HUES6 (cell line): ENCODE measurements around the gene PPIP5K2.
A peak's percentile ranks its signal among the peaks of the same experiment; 100 is the strongest.
"Not testable (repeated sequence)": the region's sequence is repeated elsewhere in the genome, so short reads cannot be mapped to it uniquely, and the experiment has no call there.

Source experiments
- H3K27ac ChIP-seq: 2 replicates; pipeline ENCODE4 v1.7.0; 2013; ENCODE audit warnings: low read depth, mild to moderate bottlenecking, low read length, inconsistent platforms
- H3K27me3 ChIP-seq: 2 replicates; pipeline ENCODE4 v1.6.1; 2013; ENCODE audit warnings: low read length; ENCODE audit not compliant: control insufficient read depth, insufficient read depth
- H3K36me3 ChIP-seq: 2 replicates; pipeline ENCODE4 v1.6.1; 2013; ENCODE audit warnings: low read length; ENCODE audit not compliant: control insufficient read depth, insufficient read depth
- H3K4me1 ChIP-seq: 2 replicates; pipeline ENCODE4 v1.6.1; 2013; ENCODE audit warnings: low read length; ENCODE audit not compliant: control insufficient read depth, insufficient read depth
- H3K4me3 ChIP-seq: 2 replicates; pipeline ENCODE4 v1.5.1; 2013; ENCODE audit warnings: low read depth, low read length
- H3K9ac ChIP-seq: one replicate; pipeline ENCODE4 v1.6.1; 2013; ENCODE audit warnings: mild to moderate bottlenecking, low read length
- H3K9me3 ChIP-seq: 2 replicates; pipeline ENCODE4 v1.6.1; 2013; ENCODE audit warnings: low read depth, low read length; ENCODE audit not compliant: control insufficient read depth, insufficient read depth

The PPIP5K2 gene

GRCh38 chr5:103120607-103121200 is 603 bp downstream of the PPIP5K2 start:
- no peak overlapping the region for H3K27ac ChIP-seq

GRCh38 chr5:103122242-103122641 is 2.1 kb downstream of the PPIP5K2 start:
- Histone ChIP-seq H3K27me3 (no peaks in the 10 kb centered on the region), H3K4me3 (no peak overlapping the region)

More at GRCh38 chr5:103120607-103121200, 603 bp downstream of the PPIP5K2 start:
- Histone ChIP-seq H3K36me3 (no peaks in the 10 kb centered on the region), H3K4me1 (peaks cover 4% of the 10 kb centered on the region; the same call in 1 of the 2 replicates), H3K27me3 (no peaks in the 10 kb centered on the region), H3K9me3 (no peaks in the 10 kb centered on the region), H3K9ac (peak overlapping the region; percentile 97), H3K4me3 (peak overlapping the region; percentile 97)

DNA sequence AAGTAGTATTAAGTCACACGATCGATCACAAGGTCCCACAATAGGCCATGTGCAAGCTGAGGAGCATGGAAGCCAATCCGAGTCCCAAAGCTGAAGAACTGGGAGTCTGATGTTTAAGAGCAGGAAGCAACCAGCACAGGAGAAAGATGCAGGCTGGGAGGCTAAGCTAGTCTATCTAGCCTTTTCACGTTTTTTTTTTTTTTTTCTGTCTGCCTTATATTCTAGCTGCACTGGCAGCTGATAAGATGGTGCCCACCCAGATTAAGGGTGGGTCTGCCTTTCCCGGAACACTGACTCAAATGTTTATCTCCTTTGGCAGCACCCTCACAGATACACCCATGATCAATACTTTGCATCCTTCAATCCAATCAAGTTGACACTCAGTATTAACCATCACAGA is 6.5 kb downstream of the PPIP5K2 start:
- Histone ChIP-seq H3K9ac (no peak overlapping the region), H3K9me3 (no peaks in the 10 kb centered on the region), H3K27ac (no peak overlapping the region), H3K27me3 (no peaks in the 10 kb centered on the region), H3K36me3 (no peaks in the 10 kb centered on the region), H3K4me3 (no peak overlapping the region), H3K4me1 (0 out of 2 replicates have a peak, but pooled peaks cover under 1% of the 10 kb centered on the region)

More at GRCh38 chr5:103122242-103122641, 2.1 kb downstream of the PPIP5K2 start:
- Histone ChIP-seq H3K4me1 (peaks cover 4% of the 10 kb centered on the region; the same call in 1 of the 2 replicates), H3K36me3 (no peaks in the 10 kb centered on the region), H3K9me3 (no peaks in the 10 kb centered on the region), H3K27ac (no peak overlapping the region), H3K9ac (no peak overlapping the region)

- Histone ChIP-seq H3K4me3 (no peak overlapping the region), H3K27ac (no peak overlapping the region)
Measured at GRCh38 chr5:103127292-103127817, 7.3 kb downstream of the PPIP5K2 start.

DNA sequence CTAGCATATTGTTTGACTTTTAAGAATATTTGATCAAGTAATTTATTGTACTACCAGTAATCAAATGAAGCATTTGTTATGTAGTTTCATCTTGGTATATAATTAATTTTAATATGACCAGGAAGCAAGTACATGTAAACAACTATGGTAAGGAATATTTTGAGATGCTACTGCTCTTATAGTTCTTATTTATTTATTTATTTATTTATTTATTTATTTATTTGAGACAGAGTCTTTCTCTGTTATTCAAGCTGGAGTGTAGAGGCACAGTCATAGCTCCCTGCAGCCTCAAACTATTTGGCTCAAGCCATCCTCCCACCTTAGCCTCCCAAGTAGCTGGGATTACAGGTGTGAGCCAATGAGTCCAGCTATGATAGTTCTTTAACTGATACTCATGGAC is 8.1 kb downstream of the PPIP5K2 start:
- Histone ChIP-seq H3K27me3 (no peaks in the 10 kb centered on the region), H3K27ac (no peak overlapping the region), H3K4me1 (no peaks in the 10 kb centered on the region), H3K4me3 (no peak overlapping the region), H3K36me3 (no peaks in the 10 kb centered on the region), H3K9me3 (no peaks in the 10 kb centered on the region), H3K9ac (no peak overlapping the region)

More at GRCh38 chr5:103127292-103127817, 7.3 kb downstream of the PPIP5K2 start:
- no peak overlapping the region for H3K9ac ChIP-seq
- no peaks in the 10 kb centered on the region for H3K9me3 ChIP-seq
- no peaks in the 10 kb centered on the region for H3K36me3 ChIP-seq
- H3K27me3 ChIP-seq = no peaks in the 10 kb centered on the region
- no peaks in the 10 kb centered on the region for H3K4me1 ChIP-seq

GRCh38 chr5:103132684-103133083 is 12.6 kb downstream of the PPIP5K2 start:
- Histone ChIP-seq H3K4me3 (no peak overlapping the region), H3K9me3 (no peaks in the 10 kb centered on the region), H3K4me1 (no peaks in the 10 kb centered on the region), H3K36me3 (peaks cover 8% of the 10 kb centered on the region), H3K27me3 (no peaks in the 10 kb centered on the region), H3K9ac (no peak overlapping the region), H3K27ac (no peak overlapping the region)

- no peak overlapping the region for H3K27ac ChIP-seq
- H3K4me1 ChIP-seq = no peaks in the 10 kb centered on the region
- H3K36me3 ChIP-seq = peaks cover 8% of the 10 kb centered on the region
- no peak overlapping the region for H3K4me3 ChIP-seq
- H3K9me3 ChIP-seq = no peaks in the 10 kb centered on the region
- no peaks in the 10 kb centered on the region for H3K27me3 ChIP-seq
- H3K9ac ChIP-seq = no peak overlapping the region
Measured at GRCh38 chr5:103133231-103133630, 13.1 kb downstream of the PPIP5K2 start.

- Histone ChIP-seq H3K9ac (no peak overlapping the region), H3K27me3 (no peaks in the 10 kb centered on the region), H3K36me3 (peaks cover 17% of the 10 kb centered on the region)
Measured at GRCh38 chr5:103135461-103135860, 15.4 kb downstream of the PPIP5K2 start.

GRCh38 chr5:103138202-103138690 is 18.1 kb downstream of the PPIP5K2 start:
- Histone ChIP-seq H3K27me3 (no peaks in the 10 kb centered on the region), H3K4me1 (no peaks in the 10 kb centered on the region), H3K9me3 (no peaks in the 10 kb centered on the region), H3K36me3 (peaks cover 17% of the 10 kb centered on the region), H3K9ac (no peak overlapping the region), H3K27ac (no peak overlapping the region), H3K4me3 (no peak overlapping the region)

More at GRCh38 chr5:103135461-103135860, 15.4 kb downstream of the PPIP5K2 start:
- no peaks in the 10 kb centered on the region for H3K4me1 ChIP-seq
- H3K9me3 ChIP-seq = no peaks in the 10 kb centered on the region
- no peak overlapping the region for H3K4me3 ChIP-seq
- no peak overlapping the region for H3K27ac ChIP-seq

- Histone ChIP-seq H3K27ac (no peak overlapping the region), H3K27me3 (no peaks in the 10 kb centered on the region), H3K4me3 (no peak overlapping the region), H3K9ac (no peak overlapping the region), H3K4me1 (no peaks in the 10 kb centered on the region), H3K9me3 (no peaks in the 10 kb centered on the region), H3K36me3 (peaks cover 17% of the 10 kb centered on the region)
Measured at GRCh38 chr5:103139264-103139865, 19.3 kb downstream of the PPIP5K2 start.

GRCh38 chr5:103142132-103142531 is 22.0 kb downstream of the PPIP5K2 start:
- not testable (repeated sequence) for H3K4me1 ChIP-seq, H3K9ac ChIP-seq, H3K36me3 ChIP-seq, H3K9me3 ChIP-seq, H3K27me3 ChIP-seq, H3K27ac ChIP-seq, H3K4me3 ChIP-seq
